HEK293 (cell line): ENCODE data around the gene DGUOK.

ENCODE experiments used
- CTCF ChIA-PET: fragments of 350-600 bp; formaldehyde crosslinking; extraction: SDS; loops from one replicate; lab custom pipeline; 2021; ENCODE audit warnings: antibody characterized with exemption; lab: Yijun Ruan, JAX
- POLR2A ChIA-PET: fragments of 300-600 bp; formaldehyde crosslinking; extraction: SDS; loops from one replicate; lab custom pipeline; 2020; ENCODE audit warnings: antibody characterized with exemption, inconsistent platforms; lab: Yijun Ruan, JAX
- H3K27ac ChIP-seq: fragments of 200-500 bp; sonication (Bioruptor generic); 2 replicates; pipeline ENCODE4 v1.5.1; 2014; ENCODE audit warnings: low read depth, low read length, control low read depth, inconsistent platforms; ENCODE audit errors: extremely low read depth
- H3K36me3 ChIP-seq, 2 experiments: fragments of 200-500 bp in 1 of 2; sonication (Bioruptor generic) in 1 of 2; 1 replicate in 1 of 2; 2 replicates in 1 of 2; pipeline ENCODE4 v1.5.1; 2014 to 2017; ENCODE audit warnings: inconsistent platforms in 2 of 2, low read length in 2 of 2; ENCODE audit not compliant: control insufficient read depth in 2 of 2, insufficient read depth in 1 of 2
- H3K4me1 ChIP-seq: fragments of 200-500 bp; sonication (Bioruptor generic); 2 replicates; pipeline ENCODE4 v1.5.1; 2014; ENCODE audit warnings: mild to moderate bottlenecking, low read length, inconsistent platforms; ENCODE audit not compliant: control insufficient read depth, insufficient read depth
- H3K4me3 ChIP-seq: 2 replicates; pipeline ENCODE4 v1.5.1; 2011; ENCODE audit warnings: low read depth, mild to moderate bottlenecking, control low read depth, low read length, moderate library complexity
- H3K9me3 ChIP-seq: fragments of 200-500 bp; sonication (Bioruptor generic); 2 replicates; pipeline ENCODE4 v1.5.1; 2014; ENCODE audit warnings: low read depth, low read length, inconsistent platforms; ENCODE audit not compliant: control insufficient read depth, insufficient read depth
- EGR2 ChIP-seq: fragments of 450-650 bp; formaldehyde crosslinking; IDR thresholded peaks from 2 replicates; pipeline ENCODE4 v1.5.1; 2016; ENCODE audit warnings: low read depth, missing biosample characterization, missing genetic modification characterization
- GFI1B ChIP-seq: fragments of 450-650 bp; formaldehyde crosslinking; IDR thresholded peaks from 2 replicates; pipeline ENCODE4 v1.5.1; 2016; ENCODE audit warnings: missing biosample characterization, missing genetic modification characterization
- GLI4 ChIP-seq: fragments of 450-650 bp; formaldehyde crosslinking; IDR thresholded peaks from 2 replicates; pipeline ENCODE4 v1.5.1; 2016; ENCODE audit warnings: missing biosample characterization, missing genetic modification characterization
- GLIS1 ChIP-seq: fragments of 450-650 bp; formaldehyde crosslinking; IDR thresholded peaks from 2 replicates; pipeline ENCODE4 v1.5.1; 2016; ENCODE audit warnings: missing biosample characterization, missing genetic modification characterization
- GLIS2 ChIP-seq: fragments of 450-650 bp; formaldehyde crosslinking; IDR thresholded peaks from 2 replicates; pipeline ENCODE4 v1.5.1; 2016; ENCODE audit warnings: missing biosample characterization, missing genetic modification characterization
- SCRT1 ChIP-seq: fragments of 450-650 bp; formaldehyde crosslinking; IDR thresholded peaks from 2 replicates; pipeline ENCODE4 v1.5.1; 2016; ENCODE audit warnings: missing biosample characterization, missing genetic modification characterization, borderline replicate concordance
- SCRT2 ChIP-seq: fragments of 450-650 bp; formaldehyde crosslinking; IDR thresholded peaks from 2 replicates; pipeline ENCODE4 v1.5.1; 2016; ENCODE audit warnings: missing biosample characterization, missing genetic modification characterization
- SP3 ChIP-seq: fragments of 450-650 bp; formaldehyde crosslinking; IDR thresholded peaks from 2 replicates; pipeline ENCODE4 v1.5.1; 2016; ENCODE audit warnings: missing biosample characterization, missing genetic modification characterization
- TCF7L2 ChIP-seq: IDR thresholded peaks from 2 replicates; pipeline ENCODE4 v1.6.1; 2011; ENCODE audit warnings: low read depth, mild to moderate bottlenecking, inconsistent platforms, low read length, moderate library complexity, borderline replicate concordance
- ZBTB17 ChIP-seq: fragments of 450-650 bp; formaldehyde crosslinking; IDR thresholded peaks from 2 replicates; pipeline ENCODE4 v1.5.1; 2016; ENCODE audit warnings: missing biosample characterization, missing genetic modification characterization
- ZBTB8A ChIP-seq: fragments of 450-650 bp; formaldehyde crosslinking; IDR thresholded peaks from 2 replicates; pipeline ENCODE4 v1.5.1; 2016; ENCODE audit warnings: missing biosample characterization, missing genetic modification characterization
- ZFP69B ChIP-seq: fragments of 450-650 bp; formaldehyde crosslinking; IDR thresholded peaks from 2 replicates; pipeline ENCODE4 v1.5.1; 2016; ENCODE audit warnings: missing biosample characterization, missing genetic modification characterization
- ZIC2 ChIP-seq: fragments of 450-650 bp; formaldehyde crosslinking; IDR thresholded peaks from 2 replicates; pipeline ENCODE4 v1.5.1; 2016; ENCODE audit warnings: missing biosample characterization, missing genetic modification characterization
- ZNF146 ChIP-seq: fragments of 450-650 bp; formaldehyde crosslinking; IDR thresholded peaks from 2 replicates; pipeline ENCODE4 v1.5.1; 2016; ENCODE audit warnings: missing biosample characterization, missing genetic modification characterization
- ZNF155 ChIP-seq: fragments of 450-650 bp; formaldehyde crosslinking; IDR thresholded peaks from 2 replicates; pipeline ENCODE4 v1.5.1; 2016; ENCODE audit warnings: missing biosample characterization, missing genetic modification characterization
- ZNF175 ChIP-seq: fragments of 450-650 bp; formaldehyde crosslinking; IDR thresholded peaks from 2 replicates; pipeline ENCODE4 v1.5.1; 2016; ENCODE audit warnings: missing biosample characterization, missing genetic modification characterization
- ZNF24 ChIP-seq: fragments of 450-650 bp; formaldehyde crosslinking; IDR thresholded peaks from 2 replicates; pipeline ENCODE4 v1.5.1; 2016; ENCODE audit warnings: missing biosample characterization, missing genetic modification characterization
- ZNF266 ChIP-seq: fragments of 450-650 bp; formaldehyde crosslinking; IDR thresholded peaks from 2 replicates; pipeline ENCODE4 v1.5.1; 2016; ENCODE audit warnings: missing biosample characterization, missing genetic modification characterization, low read depth
- ZNF354C ChIP-seq: fragments of 450-650 bp; formaldehyde crosslinking; IDR thresholded peaks from 2 replicates; pipeline ENCODE4 v1.5.1; 2016; ENCODE audit warnings: missing biosample characterization, missing genetic modification characterization, low read depth, borderline replicate concordance
- ZNF48 ChIP-seq: fragments of 450-650 bp; formaldehyde crosslinking; IDR thresholded peaks from 2 replicates; pipeline ENCODE4 v1.5.1; 2016; ENCODE audit warnings: missing biosample characterization, missing genetic modification characterization
- ZNF510 ChIP-seq: fragments of 450-650 bp; formaldehyde crosslinking; IDR thresholded peaks from 2 replicates; pipeline ENCODE4 v1.5.1; 2018; ENCODE audit warnings: mild to moderate bottlenecking, missing genetic modification characterization, missing biosample characterization; ENCODE audit not compliant: insufficient replicate concordance
- ZNF521 ChIP-seq: fragments of 450-650 bp; formaldehyde crosslinking; IDR thresholded peaks from 2 replicates; pipeline ENCODE4 v1.5.1; 2017; ENCODE audit warnings: missing biosample characterization, mild to moderate bottlenecking, missing genetic modification characterization
- ZNF548 ChIP-seq: fragments of 450-650 bp; formaldehyde crosslinking; IDR thresholded peaks from 2 replicates; pipeline ENCODE4 v1.5.1; 2016; ENCODE audit warnings: missing biosample characterization, missing genetic modification characterization
- ZNF624 ChIP-seq: fragments of 450-650 bp; formaldehyde crosslinking; IDR thresholded peaks from 2 replicates; pipeline ENCODE4 v1.5.1; 2017; ENCODE audit warnings: missing biosample characterization, missing genetic modification characterization
- ZNF701 ChIP-seq: fragments of 450-650 bp; formaldehyde crosslinking; IDR thresholded peaks from 2 replicates; pipeline ENCODE4 v1.5.1; 2016; ENCODE audit warnings: missing biosample characterization, missing genetic modification characterization
- ZNF747 ChIP-seq: fragments of 450-650 bp; formaldehyde crosslinking; IDR thresholded peaks from 2 replicates; pipeline ENCODE4 v1.5.1; 2016; ENCODE audit warnings: missing biosample characterization, missing genetic modification characterization
- ZNF830 ChIP-seq: fragments of 450-650 bp; IDR thresholded peaks from 2 replicates; pipeline ENCODE4 v1.5.0; 2018; ENCODE audit warnings: missing biosample characterization, missing genetic modification characterization, low read depth, mild to moderate bottlenecking, moderate library complexity
- ZNF837 ChIP-seq: fragments of 450-650 bp; formaldehyde crosslinking; IDR thresholded peaks from 2 replicates; pipeline ENCODE4 v1.5.1; 2016; ENCODE audit warnings: missing biosample characterization, missing genetic modification characterization
- ZSCAN16 ChIP-seq: fragments of 450-650 bp; formaldehyde crosslinking; IDR thresholded peaks from 2 replicates; pipeline ENCODE4 v1.5.1; 2016; ENCODE audit warnings: missing biosample characterization, missing genetic modification characterization
- TF ChIP-seq, protein P1 (sequence below): fragments of 450-650 bp; formaldehyde crosslinking; IDR thresholded peaks from 2 replicates; pipeline ENCODE4 v1.5.1; 2016; ENCODE audit warnings: missing biosample characterization, missing genetic modification characterization
- TF ChIP-seq, protein P2 (sequence below): fragments of 450-650 bp; formaldehyde crosslinking; IDR thresholded peaks from 2 replicates; pipeline ENCODE4 v1.5.1; 2016; ENCODE audit warnings: missing biosample characterization, missing genetic modification characterization, borderline replicate concordance
- TF ChIP-seq, protein P3 (sequence below): fragments of 450-650 bp; IDR thresholded peaks from 2 replicates; pipeline ENCODE4 v1.5.1; 2018; ENCODE audit warnings: missing biosample characterization, missing genetic modification characterization

The DGUOK gene

DNA sequence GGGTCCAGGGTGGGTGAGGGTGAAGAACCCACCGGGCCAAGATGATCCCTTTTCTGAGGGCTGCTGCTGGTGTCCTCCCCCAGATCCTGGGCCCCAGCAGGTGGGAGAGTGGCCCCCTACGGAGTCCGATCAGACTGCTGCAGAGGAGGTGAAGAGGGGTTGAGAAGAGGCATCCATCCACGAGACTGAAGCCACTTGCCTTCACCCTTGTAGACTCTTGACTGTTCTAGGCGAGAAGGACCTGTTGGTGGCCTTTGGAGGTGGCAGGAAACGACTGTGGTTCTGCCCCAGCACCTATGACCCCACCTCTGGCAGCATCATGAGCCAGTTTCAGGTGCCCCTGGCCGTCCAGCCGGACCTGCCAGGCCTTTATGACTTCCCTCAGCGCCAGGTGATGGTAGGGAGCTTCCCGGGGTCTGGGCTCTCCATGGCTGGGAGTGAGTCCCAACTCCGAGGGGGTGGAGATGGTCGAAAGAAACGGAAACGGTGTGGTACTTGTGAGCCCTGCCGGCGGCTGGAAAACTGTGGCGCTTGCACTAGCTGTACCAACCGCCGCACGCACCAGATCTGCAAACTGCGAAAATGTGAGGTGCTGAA lies 59.5 kb downstream of the DGUOK start:
- TF ChIP-seq SP3 (tag by site-specific recombination) (no peak), ZSCAN16 (no peak), GFI1B (tag by site-specific recombination) (no peak), ZNF510 (tag by site-specific recombination) (no peak), ZNF155 (no peak), SCRT1 (tag by site-specific recombination) (no peak), ZNF354C (tag by site-specific recombination) (no peak), ZNF266 (tag by site-specific recombination) (no peak), ZNF521 (tag by site-specific recombination) (no peak), ZNF701 (tag by site-specific recombination) (no peak), GLIS2 (tag by site-specific recombination) (no peak), ZNF48 (tag by site-specific recombination) (no peak), ZBTB8A (tag by site-specific recombination) (no peak), ZNF624 (tag by site-specific recombination) (no peak), GLIS1 (peak; percentile 32; the same call in 1 of the 2 replicates), ZNF548 (tag by site-specific recombination) (no peak), TCF7L2 (no peak), ZFP69B (tag by site-specific recombination) (no peak), ZBTB17 (tag by site-specific recombination) (no peak), ZNF24 (no peak), EGR2 (peak; percentile 41; the same call in 1 of the 2 replicates), SCRT2 (peak; percentile 62), ZNF146 (tag by site-specific recombination) (no peak), ZIC2 (peak; percentile 40), ZNF837 (tag by site-specific recombination) (no peak), ZNF830 (tag by site-specific recombination) (no peak), GLI4 (tag by site-specific recombination) (no peak), ZNF175 (tag by site-specific recombination) (no peak), ZNF747 (tag by site-specific recombination) (no peak)
- TF ChIP-seq, protein P1, sequence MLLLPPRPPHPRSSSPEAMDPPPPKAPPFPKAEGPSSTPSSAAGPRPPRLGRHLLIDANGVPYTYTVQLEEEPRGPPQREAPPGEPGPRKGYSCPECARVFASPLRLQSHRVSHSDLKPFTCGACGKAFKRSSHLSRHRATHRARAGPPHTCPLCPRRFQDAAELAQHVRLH (tag by site-specific recombination), result no peak
- TF ChIP-seq, protein P2, sequence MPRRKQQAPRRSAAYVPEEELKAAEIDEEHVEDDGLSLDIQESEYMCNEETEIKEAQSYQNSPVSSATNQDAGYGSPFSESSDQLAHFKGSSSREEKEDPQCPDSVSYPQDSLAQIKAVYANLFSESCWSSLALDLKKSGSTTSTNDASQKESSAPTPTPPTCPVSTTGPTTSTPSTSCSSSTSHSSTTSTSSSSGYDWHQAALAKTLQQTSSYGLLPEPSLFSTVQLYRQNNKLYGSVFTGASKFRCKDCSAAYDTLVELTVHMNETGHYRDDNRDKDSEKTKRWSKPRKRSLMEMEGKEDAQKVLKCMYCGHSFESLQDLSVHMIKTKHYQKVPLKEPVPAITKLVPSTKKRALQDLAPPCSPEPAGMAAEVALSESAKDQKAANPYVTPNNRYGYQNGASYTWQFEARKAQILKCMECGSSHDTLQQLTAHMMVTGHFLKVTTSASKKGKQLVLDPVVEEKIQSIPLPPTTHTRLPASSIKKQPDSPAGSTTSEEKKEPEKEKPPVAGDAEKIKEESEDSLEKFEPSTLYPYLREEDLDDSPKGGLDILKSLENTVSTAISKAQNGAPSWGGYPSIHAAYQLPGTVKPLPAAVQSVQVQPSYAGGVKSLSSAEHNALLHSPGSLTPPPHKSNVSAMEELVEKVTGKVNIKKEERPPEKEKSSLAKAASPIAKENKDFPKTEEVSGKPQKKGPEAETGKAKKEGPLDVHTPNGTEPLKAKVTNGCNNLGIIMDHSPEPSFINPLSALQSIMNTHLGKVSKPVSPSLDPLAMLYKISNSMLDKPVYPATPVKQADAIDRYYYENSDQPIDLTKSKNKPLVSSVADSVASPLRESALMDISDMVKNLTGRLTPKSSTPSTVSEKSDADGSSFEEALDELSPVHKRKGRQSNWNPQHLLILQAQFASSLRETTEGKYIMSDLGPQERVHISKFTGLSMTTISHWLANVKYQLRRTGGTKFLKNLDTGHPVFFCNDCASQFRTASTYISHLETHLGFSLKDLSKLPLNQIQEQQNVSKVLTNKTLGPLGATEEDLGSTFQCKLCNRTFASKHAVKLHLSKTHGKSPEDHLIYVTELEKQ (tag by site-specific recombination), result no peak
- TF ChIP-seq, protein P3, sequence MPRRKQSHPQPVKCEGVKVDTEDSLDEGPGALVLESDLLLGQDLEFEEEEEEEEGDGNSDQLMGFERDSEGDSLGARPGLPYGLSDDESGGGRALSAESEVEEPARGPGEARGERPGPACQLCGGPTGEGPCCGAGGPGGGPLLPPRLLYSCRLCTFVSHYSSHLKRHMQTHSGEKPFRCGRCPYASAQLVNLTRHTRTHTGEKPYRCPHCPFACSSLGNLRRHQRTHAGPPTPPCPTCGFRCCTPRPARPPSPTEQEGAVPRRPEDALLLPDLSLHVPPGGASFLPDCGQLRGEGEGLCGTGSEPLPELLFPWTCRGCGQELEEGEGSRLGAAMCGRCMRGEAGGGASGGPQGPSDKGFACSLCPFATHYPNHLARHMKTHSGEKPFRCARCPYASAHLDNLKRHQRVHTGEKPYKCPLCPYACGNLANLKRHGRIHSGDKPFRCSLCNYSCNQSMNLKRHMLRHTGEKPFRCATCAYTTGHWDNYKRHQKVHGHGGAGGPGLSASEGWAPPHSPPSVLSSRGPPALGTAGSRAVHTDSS (tag by site-specific recombination), result no peak
- CTCF ChIA-PET, result no interaction called here
- Histone ChIP-seq H3K27ac (no peak overlapping the region; the same call in 1 of the 2 replicates), H3K4me3 (peak overlapping the region; percentile 51), H3K36me3 (peaks cover 4 to 36% of the 10 kb centered on the region in 2 experiments; a peak in 1 of 3 replicates), H3K4me1 (peaks cover 13% of the 10 kb centered on the region), H3K9me3 (no peaks in the 10 kb centered on the region)
- POLR2A ChIA-PET, result interaction anchor here (0.7 to 2.5 kb wide), 4 partner anchors 11 to 134 kb away, joined by 3 to 10 read pairs (median 4); no protein-coding TSS in a partner anchor
